ENCODE results near the gene ZNF18.
A peak's percentile ranks its signal among the peaks of the same experiment; 100 is the strongest.

Gene ZNF18

DNA sequence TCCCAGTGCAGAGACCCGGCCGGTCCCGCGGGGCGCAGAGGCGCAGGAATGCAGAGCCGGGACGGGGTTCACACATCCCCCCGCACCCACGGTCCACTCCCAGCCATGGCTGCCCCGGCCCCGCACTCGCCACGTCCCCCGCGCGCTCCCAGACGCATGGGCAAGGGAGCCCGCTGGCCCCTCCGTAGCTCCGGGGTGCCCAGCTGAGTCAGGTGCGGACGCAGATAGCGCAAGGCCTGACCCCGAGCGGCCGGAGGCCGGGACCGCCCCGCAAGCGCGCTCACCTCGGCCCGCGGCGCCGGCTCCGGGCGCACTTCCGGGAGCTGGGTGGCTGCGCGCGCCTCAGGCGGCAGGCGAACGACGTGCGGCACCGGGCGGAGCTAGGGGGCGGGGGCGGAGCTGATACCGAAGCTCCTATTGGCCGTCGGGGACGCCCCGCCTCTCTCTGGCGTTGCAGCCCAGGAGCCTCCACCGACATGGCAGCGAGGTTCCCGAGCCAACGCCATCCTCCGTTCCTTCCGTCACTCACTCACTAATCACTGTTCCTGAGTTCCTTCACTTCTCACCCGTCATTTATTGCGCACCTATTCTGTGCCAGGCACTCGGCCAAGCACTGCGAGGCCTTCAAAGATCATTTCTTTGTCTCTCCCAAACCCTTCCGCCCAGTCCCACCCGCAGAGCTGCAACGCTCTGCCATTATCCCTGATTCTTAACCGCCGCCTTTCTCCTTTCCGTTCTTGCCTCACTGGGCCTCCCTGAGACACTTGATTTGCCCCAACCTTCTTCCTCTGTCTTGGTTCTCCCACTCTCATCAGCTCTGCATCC, at the start of gene ZNF18:
Gene ZNF18, minus strand, starts transcription at position 329 of the 825 bp plus-strand sequence. CDS start 4,646 bp downstream, outside the sequence.
- DNase-seq = peak; percentile 96

DNA sequence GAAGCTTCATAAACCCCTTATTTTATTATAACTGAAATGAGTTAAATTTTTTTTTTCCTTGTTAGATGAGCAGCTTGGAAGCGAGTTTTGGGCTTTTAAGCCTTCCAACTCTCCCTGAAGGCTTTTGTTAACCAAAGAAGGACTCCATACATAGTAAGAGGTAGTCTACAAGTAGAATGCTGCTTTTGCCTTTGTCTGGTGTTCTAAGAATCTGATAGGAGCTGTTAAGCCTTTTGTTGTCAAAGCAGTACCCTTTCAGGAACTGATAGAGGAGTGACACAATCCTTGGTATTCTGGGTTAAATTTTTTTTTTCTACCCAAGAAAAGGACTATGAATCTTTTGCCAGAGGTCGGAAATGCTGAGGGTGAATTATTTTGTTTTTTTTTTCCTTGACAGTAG, 49.5 kb upstream of the ZNF18 start:
- DNase-seq = no peak

- no peak for DNase-seq
Measured at GRCh38 chr17:12043702-12044101, 46.4 kb upstream of the ZNF18 start.

- no peak for DNase-seq
Measured at GRCh38 chr17:12041312-12041711, 44.0 kb upstream of the ZNF18 start.

- no peak for DNase-seq
Measured at GRCh38 chr17:12040478-12040877, 43.2 kb upstream of the ZNF18 start.

DNA sequence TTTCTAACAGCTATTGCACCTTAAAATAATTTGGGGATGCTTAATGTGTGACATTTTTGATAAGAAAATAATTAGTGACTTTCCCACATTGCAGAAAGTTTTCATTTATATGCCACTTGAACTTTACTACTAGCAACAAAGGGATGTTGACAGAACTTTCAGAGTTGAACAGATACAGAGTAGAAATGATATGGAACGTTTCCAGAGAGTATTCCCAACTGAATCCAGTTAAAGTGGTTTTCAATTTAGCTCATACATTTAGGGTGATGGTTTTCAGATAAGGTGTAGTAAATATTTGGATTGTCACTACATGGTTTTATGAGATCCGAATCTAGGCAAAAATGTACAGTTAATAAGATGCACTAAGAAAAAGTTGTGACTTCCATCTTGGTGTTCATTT, 40.7 kb upstream of the ZNF18 start:
- no peak for DNase-seq

GRCh38 chr17:12035673-12036072, 38.4 kb upstream of the ZNF18 start:
- no peak for DNase-seq

DNA sequence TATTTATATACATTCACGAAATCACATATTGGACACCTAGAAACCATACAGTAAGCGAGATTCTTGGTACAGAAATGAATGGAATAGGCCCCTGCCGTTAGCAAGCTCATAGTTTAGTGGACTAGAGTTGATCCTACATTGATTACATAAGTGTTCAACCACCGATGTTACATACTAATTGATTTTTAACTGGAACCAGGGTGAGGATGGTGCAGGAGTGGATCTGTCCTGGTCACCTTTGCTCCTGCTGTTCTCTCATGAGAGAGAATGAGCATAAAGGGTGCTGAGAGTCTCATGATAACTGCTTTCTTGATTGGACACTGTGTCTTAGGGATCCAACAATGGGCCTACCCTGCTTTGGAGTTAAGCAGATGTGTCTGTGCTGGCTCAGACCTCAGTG, 37.3 kb upstream of the ZNF18 start:
- no peak for DNase-seq

DNA sequence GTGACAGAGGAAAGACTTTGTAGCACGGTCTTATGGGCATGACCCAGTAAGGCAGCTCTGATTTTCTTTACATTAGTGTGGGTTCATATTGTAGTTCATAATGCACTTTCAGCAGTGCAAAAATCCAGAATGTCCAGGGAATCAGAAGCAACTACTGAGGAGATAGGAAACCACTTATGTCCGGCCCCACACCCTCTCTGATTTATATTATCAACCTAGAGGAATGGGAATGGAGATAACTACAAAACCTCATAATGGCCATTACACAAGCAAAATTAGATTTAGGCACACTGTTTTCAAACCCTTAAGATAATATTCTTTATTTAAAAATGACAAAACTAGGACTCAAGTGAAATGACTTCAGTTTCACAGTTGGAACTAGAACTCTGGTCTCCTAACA, 31.3 kb upstream of the ZNF18 start:
- no peak for DNase-seq

DNA sequence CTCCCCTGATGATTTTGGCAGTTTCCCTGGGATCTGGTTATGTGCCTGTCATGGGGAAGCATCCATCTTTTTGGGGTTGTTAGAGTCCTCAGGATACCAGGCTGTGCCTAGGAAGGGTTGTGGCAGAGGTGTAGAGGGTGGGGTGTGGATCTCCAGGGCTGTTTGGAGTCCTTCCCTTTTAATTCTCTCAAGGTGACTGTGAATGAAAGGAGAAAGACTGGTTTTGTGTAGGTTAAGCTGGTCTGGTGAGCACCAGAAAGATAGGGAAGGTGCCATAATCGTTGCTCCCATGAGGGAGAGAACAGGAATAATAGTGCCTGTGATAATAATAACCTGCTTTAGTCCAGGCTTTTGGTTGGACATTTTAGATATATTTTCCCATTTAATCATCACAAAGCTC, 30.4 kb upstream of the ZNF18 start:
- DNase-seq = no peak

- DNase-seq = no peak
Measured at GRCh38 chr17:12024327-12024726, 27.1 kb upstream of the ZNF18 start.

DNA sequence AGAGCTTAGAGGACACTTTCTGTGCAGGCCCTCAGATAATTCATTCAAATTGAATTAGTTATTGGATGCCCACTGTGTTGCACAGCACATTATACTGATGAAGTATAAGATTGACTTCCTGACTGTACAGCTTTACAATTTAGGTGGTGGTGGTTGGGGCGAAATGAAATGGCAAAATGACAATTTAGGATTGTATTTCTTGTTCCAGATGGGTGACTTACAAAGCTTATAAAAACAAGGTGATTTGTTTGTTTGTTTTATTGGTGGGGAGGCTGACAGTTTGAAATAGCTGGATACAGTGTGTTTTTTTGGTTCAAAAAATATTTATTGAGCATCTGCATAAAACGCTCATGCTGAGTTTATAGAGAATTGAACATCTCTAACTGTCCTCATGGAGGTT, 25.0 kb upstream of the ZNF18 start:
- DNase-seq = no peak

DNA sequence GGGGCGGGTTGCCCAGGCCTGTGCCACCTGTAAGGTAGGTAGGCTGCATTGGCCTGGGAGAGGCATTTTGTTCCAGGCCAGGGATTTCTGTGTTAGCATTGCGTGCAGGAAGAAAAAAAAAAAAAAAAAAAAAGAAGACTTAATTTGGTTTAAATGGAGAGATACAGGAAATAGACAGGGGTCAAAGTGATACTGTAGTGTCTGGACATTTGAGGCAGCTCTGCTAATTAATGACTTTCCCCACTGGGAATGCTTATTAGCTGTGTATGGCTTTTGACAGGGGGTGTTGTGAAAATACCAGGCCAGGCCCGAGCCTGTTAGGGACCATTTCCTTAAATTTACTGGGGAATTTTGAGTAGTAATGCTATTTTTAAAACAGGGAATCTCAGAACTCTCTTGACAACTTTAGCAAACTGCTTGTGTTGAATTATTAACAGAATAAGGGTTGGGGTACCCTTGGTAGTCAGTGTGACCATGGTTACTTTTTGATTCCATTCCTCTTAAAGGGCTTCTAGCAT, 24.4 kb upstream of the ZNF18 start:
- DNase-seq = no peak

- DNase-seq = peak; percentile 94
Measured at GRCh38 chr17:12020642-12021622, 23.7 kb upstream of the ZNF18 start, which contains the start of gene MAP2K4. Gene MAP2K4, plus strand, starts transcription at chr17:12020877. Its CDS starts 10 bp downstream, at chr17:12020887.

- DNase-seq = no peak
Measured at GRCh38 chr17:12007466-12007865, 10.2 kb upstream of the ZNF18 start.

- DNase-seq = no peak
Measured at GRCh38 chr17:11999696-12000095, 2.4 kb upstream of the ZNF18 start.

DNA sequence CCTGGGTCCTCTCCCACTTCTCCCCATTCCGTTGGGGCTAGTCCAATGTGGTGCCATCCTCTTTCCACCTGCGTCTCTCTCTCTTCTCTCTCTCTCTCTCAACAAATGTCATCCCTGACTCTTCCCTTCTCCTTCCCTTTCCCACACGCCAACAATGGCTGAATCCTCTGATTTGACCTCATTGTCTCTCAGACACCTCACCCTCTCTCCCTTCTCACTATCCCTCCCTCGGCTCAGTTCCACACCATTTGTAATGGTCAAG, 628 bp upstream of the ZNF18 start:
- no peak for DNase-seq

- DNase-seq = peak; percentile 44
Measured at GRCh38 chr17:11996722-11997146, 541 bp downstream of the ZNF18 start.

- no peak for DNase-seq
Measured at GRCh38 chr17:11991461-11991860, 5.8 kb downstream of the ZNF18 start.

DNA sequence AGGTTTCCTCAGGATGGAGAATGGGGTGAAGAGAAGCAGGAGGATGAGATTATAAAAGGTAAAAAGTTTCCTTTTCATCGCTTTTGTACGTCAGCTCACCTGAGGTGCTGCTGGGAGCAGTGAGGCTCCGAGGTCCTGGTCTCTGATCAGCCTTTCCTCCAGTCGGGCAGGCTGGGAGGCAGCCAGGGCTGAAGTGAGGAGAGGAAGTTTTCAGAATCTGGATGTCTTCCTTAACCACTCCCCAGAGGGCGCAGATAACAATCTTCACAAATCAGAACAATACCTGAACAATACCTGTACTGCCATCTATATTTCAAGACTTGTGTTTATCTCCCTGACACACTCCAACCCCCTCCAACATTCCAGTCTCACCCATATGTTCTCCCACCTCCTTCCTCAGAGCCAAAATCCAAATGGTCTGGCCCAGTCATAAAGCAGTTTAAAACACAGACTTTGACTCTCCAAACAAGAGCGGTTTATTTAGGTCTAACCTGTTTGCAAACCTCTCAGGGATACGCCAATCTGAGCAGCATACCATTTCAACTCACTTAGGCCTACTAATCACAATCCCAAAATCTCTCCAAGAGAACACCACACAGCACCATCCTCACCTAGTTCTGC, 6.8 kb downstream of the ZNF18 start:
- no peak for DNase-seq

DNA sequence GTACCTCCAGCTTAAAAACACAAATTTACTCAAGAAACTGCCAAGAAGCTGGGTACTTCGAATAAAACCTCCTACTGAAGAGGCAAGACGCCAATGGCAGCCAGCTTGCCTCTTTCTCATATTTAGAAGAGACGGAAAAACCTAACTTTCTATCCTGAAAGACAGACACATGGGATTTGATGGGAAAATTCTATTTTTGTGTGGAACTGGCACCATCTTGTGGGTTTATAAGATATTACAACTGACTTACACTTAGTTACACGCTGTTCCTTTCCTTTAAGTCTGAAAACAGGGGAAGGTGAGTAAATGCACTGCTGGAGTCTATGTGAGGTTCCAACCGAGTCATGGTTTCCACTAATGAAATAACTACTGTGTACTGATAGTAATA, 10.3 kb downstream of the ZNF18 start:
- no peak for DNase-seq

GRCh38 chr17:11986179-11986941, 10.9 kb downstream of the ZNF18 start:
- DNase-seq = no peak
